ENCODE results near the gene NFATC4. TPM values are rescaled to one million over a fixed set of nuclear protein-coding genes. Genes with fewer than 3 reads are reported as not detected.

The NFATC4 gene
- total and polyA plus RNA-seq, 7 donors = 10.4 to 120 (median 45.1) TPM

- Histone ChIP-seq H3K27me3 (no peaks in the 10 kb centered on the region), H3K27ac (peak overlapping the region; percentile 33 to 82 (median 62))
- no peak for TF ChIP-seq POLR2A (IDR thresholded peaks at IDR 0.05)
- no peak for TF ChIP-seq EP300 (IDR thresholded peaks at IDR 0.05)
- TF ChIP-seq CTCF (IDR thresholded peaks at IDR 0.05) = no peak
- TF ChIP-seq POLR2AphosphoS5 (IDR thresholded peaks at IDR 0.05) = no peak
Observed at GRCh38 chr14:24401810-24402702, 34.1 kb downstream of the NFATC4 start.

GRCh38 chr14:24403294-24403998 lies 35.5 kb downstream of the NFATC4 start:
- DNase-seq = peak; percentile 85
- peaks cover 0 to 15% (median 4%) of the 10 kb centered on the region in 4 donors for H3K36me3 ChIP-seq
- H3K27me3 ChIP-seq = no peaks in the 10 kb centered on the region
- peak overlapping the region; percentile 33 to 51 (median 41) for H3K27ac ChIP-seq
- 69 to 74% methylated on average over 7 of the region's 7 CpGs for WGBS, 2 donors
- no peak for TF ChIP-seq EP300 (IDR thresholded peaks at IDR 0.05)
- TF ChIP-seq POLR2A (IDR thresholded peaks at IDR 0.05) = no peak
- peak in 3 of 4 donors; percentile 36 to 63 (median 58) for TF ChIP-seq POLR2AphosphoS5 (IDR thresholded peaks at IDR 0.05)
- peaks cover 0 to 53% (median 48%) of the 10 kb centered on the region in 4 donors for H3K4me1 ChIP-seq
- intact Hi-C loops (cut with DNase I) = no loop called here
- no peaks in the 10 kb centered on the region for H3K9me3 ChIP-seq
- no peak overlapping the region for H3K4me3 ChIP-seq

More at GRCh38 chr14:24401810-24402702, 34.1 kb downstream of the NFATC4 start:
- peaks cover 0 to 1% (median 0%) of the 10 kb centered on the region in 4 donors for H3K36me3 ChIP-seq
- no peaks in the 10 kb centered on the region for H3K9me3 ChIP-seq
- WGBS, 2 donors = 35 to 59% methylated on average over 9 of the region's 9 CpGs
- no peak overlapping the region for H3K4me3 ChIP-seq
- DNase-seq = peak; percentile 55
- H3K4me1 ChIP-seq = peaks cover 0 to 61% (median 54%) of the 10 kb centered on the region in 4 donors
- intact Hi-C loops (cut with DNase I) = loop anchor here (1.0 kb wide), 1 partner anchor 34 kb away; the partner anchor contains the start of gene NFATC4

- Histone ChIP-seq H3K36me3 (peaks cover 0 to 29% (median 12%) of the 10 kb centered on the region in 4 donors), H3K27me3 (no peaks in the 10 kb centered on the region), H3K4me3 (no peak overlapping the region), H3K4me1 (peaks cover 0 to 44% (median 36%) of the 10 kb centered on the region in 4 donors), H3K9me3 (no peaks in the 10 kb centered on the region), H3K27ac (peak overlapping the region in 1 of 4 donors; percentile 33)
- intact Hi-C loops (cut with DNase I) = no loop called here
- 83 to 89% methylated on average over 4 of the region's 4 CpGs for WGBS, 2 donors
- no peak for TF ChIP-seq POLR2AphosphoS5 (IDR thresholded peaks at IDR 0.05)
- no peak for TF ChIP-seq POLR2A (IDR thresholded peaks at IDR 0.05)
- no peak for TF ChIP-seq CTCF (IDR thresholded peaks at IDR 0.05)
- no peak for TF ChIP-seq EP300 (IDR thresholded peaks at IDR 0.05)
- no peak for DNase-seq
Observed at GRCh38 chr14:24404814-24405213, 36.8 kb downstream of the NFATC4 start.

- peaks cover 0 to 31% (median 23%) of the 10 kb centered on the region in 4 donors for H3K4me1 ChIP-seq
- 92 to 93% methylated on average over 6 of the region's 6 CpGs for WGBS, 2 donors
- intact Hi-C loops (cut with DNase I) = no loop called here
- no peak overlapping the region for H3K27ac ChIP-seq
- TF ChIP-seq POLR2AphosphoS5 (IDR thresholded peaks at IDR 0.05) (no peak), EP300 (IDR thresholded peaks at IDR 0.05) (no peak), POLR2A (IDR thresholded peaks at IDR 0.05) (no peak), CTCF (IDR thresholded peaks at IDR 0.05) (no peak)
- peak; percentile 54 for DNase-seq
- H3K9me3 ChIP-seq = no peaks in the 10 kb centered on the region
- H3K4me3 ChIP-seq = no peak overlapping the region
- no peaks in the 10 kb centered on the region for H3K27me3 ChIP-seq
- peaks cover 0 to 33% (median 14%) of the 10 kb centered on the region in 4 donors for H3K36me3 ChIP-seq
Observed at GRCh38 chr14:24406416-24406815, 38.4 kb downstream of the NFATC4 start.

All from sigmoid colon (tissue), 7 donors.